Natural killer cell (primary cell): Measurements from ENCODE around the gene DNMT3B. TPM values are rescaled to one million over a fixed set of nuclear protein-coding genes. Genes with fewer than 3 reads are reported as not detected.

Experiments used
- ATAC-seq, 3 donors: fragments of 150-1000 bp in 2 of 3; fragments of 200-7000 bp in 1 of 3; cut with Tn5 transposase; 1 replicate in 1 of 3; 2 replicates in 2 of 3; pipeline ENCODE4 v1.10.0; 2021; ENCODE audit warnings: mild to moderate bottlenecking in 2 of 3, moderate library complexity in 2 of 3
- DNase-seq, 2 donors: peaks; one replicate each; pipeline versions ENCODE4 v3.0.0 to v3.0.0-alpha.2; 2013 to 2021; ENCODE audit warnings: mixed read lengths in 1 of 2
- H3K27ac ChIP-seq: one replicate; pipeline ENCODE4 v1.5.1; 2013; ENCODE audit warnings: mild to moderate bottlenecking, low read length
- H3K27me3 ChIP-seq: one replicate; pipeline ENCODE4 v1.6.1; 2013; ENCODE audit warnings: low read length; ENCODE audit not compliant: control insufficient read depth, insufficient read depth
- H3K36me3 ChIP-seq: one replicate; pipeline ENCODE4 v1.6.1; 2013; ENCODE audit warnings: low read length; ENCODE audit not compliant: control insufficient read depth, insufficient read depth
- H3K4me1 ChIP-seq: one replicate; pipeline ENCODE4 v1.6.1; 2013; ENCODE audit warnings: low read length; ENCODE audit not compliant: control insufficient read depth, insufficient read depth
- H3K4me3 ChIP-seq: one replicate; pipeline ENCODE4 v1.5.1; 2013; ENCODE audit warnings: low read length
- H3K9me3 ChIP-seq: one replicate; pipeline ENCODE4 v1.6.1; 2013; ENCODE audit warnings: low read length; ENCODE audit not compliant: control insufficient read depth, insufficient read depth
- H3K27ac Mint-ChIP-seq, 2 donors: one replicate each; pipeline ENCODE4 v1.8.0; 2022; ENCODE audit warnings: mild to moderate bottlenecking in 2 of 2, mixed read lengths in 2 of 2, moderate library complexity in 1 of 2
- H3K27me3 Mint-ChIP-seq, 2 donors: one replicate each; pipeline ENCODE4 v1.8.0; 2022; ENCODE audit warnings: low read depth in 2 of 2, mixed read lengths in 2 of 2
- H3K36me3 Mint-ChIP-seq: one replicate; pipeline ENCODE4 v1.8.0; 2022; ENCODE audit warnings: mixed read lengths
- H3K4me1 Mint-ChIP-seq, 2 donors: one replicate each; pipeline ENCODE4 v1.8.0; 2022; ENCODE audit warnings: mixed read lengths in 2 of 2
- H3K4me3 Mint-ChIP-seq: one replicate; pipeline ENCODE4 v1.8.0; 2022; ENCODE audit warnings: mild to moderate bottlenecking, moderate library complexity, mixed read lengths
- H3K9me3 Mint-ChIP-seq, 2 donors: one replicate each; pipeline ENCODE4 v1.8.0; 2022; ENCODE audit warnings: mixed read lengths in 2 of 2
- WGBS: methylation state at CpG from one replicate; pipeline ENCODE4 v1.1.7; 2013; ENCODE audit warnings: missing lambda C conversion rate; ENCODE audit not compliant: insufficient coverage; 5-methylcytosine and 5-hydroxymethylcytosine counted together
- intact Hi-C: fragments of 100-400 bp; cut with micrococcal nuclease; formaldehyde crosslinking; loops from one replicate; pipeline ENCODE4 v1.14.2; 2022
- total RNA-seq, 4 donors: library from RNA; stranded (reverse); fragments of 120-200 nt in 1 of 4; gene quantifications; one replicate each; pipeline versions ENCODE4 v1.2.3 to v1.2.4, GENCODE V29; 2013 to 2022
- TF ChIP-seq, protein P1 (sequence below): fragments of 200-600 bp; IDR thresholded peaks from one replicate; pipeline ENCODE4 v1.8.0; 2022; ENCODE audit warnings: antibody characterized with exemption

DNMT3B gene
- total RNA-seq, 3 donors from 2014 or later (not counting 1 experiment from before 2014, with no cell fraction given), result 0.42 to 0.68 (median 0.43) TPM

DNA sequence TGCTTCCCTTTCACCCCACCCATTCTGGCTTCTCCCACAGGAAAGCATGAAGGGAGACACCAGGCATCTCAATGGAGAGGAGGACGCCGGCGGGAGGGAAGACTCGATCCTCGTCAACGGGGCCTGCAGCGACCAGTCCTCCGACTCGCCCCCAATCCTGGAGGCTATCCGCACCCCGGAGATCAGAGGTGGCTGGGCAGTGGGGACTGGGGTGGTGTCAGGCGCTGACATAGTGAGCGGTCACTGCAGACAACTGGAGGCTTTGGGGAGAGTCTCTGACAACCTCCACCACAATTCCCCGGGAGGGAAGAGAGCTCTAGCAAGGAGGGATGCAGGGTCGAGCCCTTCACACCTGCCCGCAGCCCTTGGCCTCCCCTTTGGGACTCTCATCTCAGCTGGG, 18.1 kb downstream of the DNMT3B start:
- no peaks in the 10 kb centered on the region for H3K27me3 Mint-ChIP-seq
- H3K36me3 Mint-ChIP-seq, result no peaks in the 10 kb centered on the region
- H3K27ac Mint-ChIP-seq, result no peak overlapping the region
- no peak for DNase-seq
- H3K27ac ChIP-seq, result no peak overlapping the region
- H3K4me1 ChIP-seq, result peaks cover 3% of the 10 kb centered on the region
- no peak for ATAC-seq
- no peaks in the 10 kb centered on the region for H3K9me3 ChIP-seq
- no peaks in the 10 kb centered on the region for H3K27me3 ChIP-seq
- H3K9me3 Mint-ChIP-seq, result no peaks in the 10 kb centered on the region
- 91% methylated on average over 14 of the region's 16 CpGs for WGBS
- no peaks in the 10 kb centered on the region for H3K36me3 ChIP-seq
- no peak overlapping the region for H3K4me3 Mint-ChIP-seq
- H3K4me1 Mint-ChIP-seq, result peaks cover 0 to 9% of the 10 kb centered on the region in 2 donors
- intact Hi-C loops, result no loop called here
- TF ChIP-seq, protein P1, sequence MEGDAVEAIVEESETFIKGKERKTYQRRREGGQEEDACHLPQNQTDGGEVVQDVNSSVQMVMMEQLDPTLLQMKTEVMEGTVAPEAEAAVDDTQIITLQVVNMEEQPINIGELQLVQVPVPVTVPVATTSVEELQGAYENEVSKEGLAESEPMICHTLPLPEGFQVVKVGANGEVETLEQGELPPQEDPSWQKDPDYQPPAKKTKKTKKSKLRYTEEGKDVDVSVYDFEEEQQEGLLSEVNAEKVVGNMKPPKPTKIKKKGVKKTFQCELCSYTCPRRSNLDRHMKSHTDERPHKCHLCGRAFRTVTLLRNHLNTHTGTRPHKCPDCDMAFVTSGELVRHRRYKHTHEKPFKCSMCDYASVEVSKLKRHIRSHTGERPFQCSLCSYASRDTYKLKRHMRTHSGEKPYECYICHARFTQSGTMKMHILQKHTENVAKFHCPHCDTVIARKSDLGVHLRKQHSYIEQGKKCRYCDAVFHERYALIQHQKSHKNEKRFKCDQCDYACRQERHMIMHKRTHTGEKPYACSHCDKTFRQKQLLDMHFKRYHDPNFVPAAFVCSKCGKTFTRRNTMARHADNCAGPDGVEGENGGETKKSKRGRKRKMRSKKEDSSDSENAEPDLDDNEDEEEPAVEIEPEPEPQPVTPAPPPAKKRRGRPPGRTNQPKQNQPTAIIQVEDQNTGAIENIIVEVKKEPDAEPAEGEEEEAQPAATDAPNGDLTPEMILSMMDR, result no peak
- no peak overlapping the region for H3K4me3 ChIP-seq

GRCh38 chr20:32780749-32781655, 18.8 kb downstream of the DNMT3B start:
- WGBS, result 94% methylated on average over 17 of the region's 18 CpGs
- intact Hi-C loops, result no loop called here
- ATAC-seq, result no peak

GRCh38 chr20:32784369-32785080, 22.3 kb downstream of the DNMT3B start:
- Mint-ChIP-seq H3K27me3 (no peaks in the 10 kb centered on the region), H3K9me3 (no peaks in the 10 kb centered on the region), H3K27ac (no peak overlapping the region), H3K4me3 (no peak overlapping the region), H3K4me1 (peaks cover 7 to 13% of the 10 kb centered on the region in 2 donors), H3K36me3 (no peaks in the 10 kb centered on the region)
- Histone ChIP-seq H3K4me3 (no peak overlapping the region), H3K36me3 (no peaks in the 10 kb centered on the region), H3K27ac (no peak overlapping the region), H3K9me3 (no peaks in the 10 kb centered on the region), H3K4me1 (no peaks in the 10 kb centered on the region), H3K27me3 (no peaks in the 10 kb centered on the region)
- DNase-seq, result no peak
- intact Hi-C loops, result no loop called here
- no peak for ATAC-seq
- 94% methylated on average over 11 of the region's 13 CpGs for WGBS
- TF ChIP-seq, protein P1, result no peak

More at GRCh38 chr20:32780749-32781655, 18.8 kb downstream of the DNMT3B start:
- H3K36me3 Mint-ChIP-seq, result no peaks in the 10 kb centered on the region
- H3K4me3 ChIP-seq, result no peak overlapping the region
- no peaks in the 10 kb centered on the region for H3K9me3 ChIP-seq
- H3K4me1 ChIP-seq, result peaks cover 3% of the 10 kb centered on the region
- no peaks in the 10 kb centered on the region for H3K9me3 Mint-ChIP-seq
- no peaks in the 10 kb centered on the region for H3K27me3 ChIP-seq
- no peak overlapping the region for H3K4me3 Mint-ChIP-seq
- TF ChIP-seq, protein P1, result no peak
- H3K27ac ChIP-seq, result no peak overlapping the region
- no peak overlapping the region for H3K27ac Mint-ChIP-seq
- DNase-seq, result no peak
- H3K36me3 ChIP-seq, result no peaks in the 10 kb centered on the region
- H3K4me1 Mint-ChIP-seq, result peaks cover 0 to 9% of the 10 kb centered on the region in 2 donors
- H3K27me3 Mint-ChIP-seq, result no peaks in the 10 kb centered on the region
